Nucleus accumbens (tissue), 56 donors: ENCODE measurements around the gene TYW1B.
"Not testable (repeated sequence)": the region's sequence is repeated elsewhere in the genome, so short reads cannot be mapped to it uniquely, and the experiment has no call there.

ENCODE experiments used
- DNase-seq, 56 donors: peaks; one replicate each; lab custom pipeline; 2025; lab: John Stamatoyannopoulos, UW

Gene TYW1B, protein sequence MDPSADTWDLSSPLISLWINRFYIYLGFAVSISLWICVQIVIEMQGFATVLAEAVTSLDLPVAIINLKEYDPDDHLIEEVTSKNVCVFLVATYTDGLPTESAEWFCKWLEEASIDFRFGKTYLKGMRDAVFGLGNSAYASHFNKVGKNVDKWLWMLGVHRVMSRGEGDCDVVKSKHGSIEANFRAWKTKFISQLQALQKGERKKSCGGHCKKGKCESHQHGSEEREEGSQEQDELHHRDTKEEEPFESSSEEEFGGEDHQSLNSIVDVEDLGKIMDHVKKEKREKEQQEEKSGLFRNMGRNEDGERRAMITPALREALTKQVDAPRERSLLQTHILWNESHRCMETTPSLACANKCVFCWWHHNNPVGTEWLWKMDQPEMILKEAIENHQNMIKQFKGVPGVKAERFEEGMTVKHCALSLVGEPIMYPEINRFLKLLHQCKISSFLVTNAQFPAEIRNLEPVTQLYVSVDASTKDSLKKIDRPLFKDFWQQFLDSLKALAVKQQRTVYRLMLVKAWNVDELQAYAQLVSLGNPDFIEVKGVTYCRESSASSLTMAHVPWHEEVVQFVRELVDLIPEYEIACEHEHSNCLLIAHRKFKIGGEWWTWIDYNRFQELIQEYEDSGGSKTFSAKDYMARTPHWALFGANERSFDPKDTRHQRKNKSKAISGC

GRCh38 chr7:72827839-72828591 lies at the start of gene TYW1B:
Gene TYW1B, minus strand, starts transcription at chr7:72828200. Its CDS starts 125 bp downstream, at chr7:72828075.
- DNase-seq = peak; percentile 72 to 99 (median 97)

DNA sequence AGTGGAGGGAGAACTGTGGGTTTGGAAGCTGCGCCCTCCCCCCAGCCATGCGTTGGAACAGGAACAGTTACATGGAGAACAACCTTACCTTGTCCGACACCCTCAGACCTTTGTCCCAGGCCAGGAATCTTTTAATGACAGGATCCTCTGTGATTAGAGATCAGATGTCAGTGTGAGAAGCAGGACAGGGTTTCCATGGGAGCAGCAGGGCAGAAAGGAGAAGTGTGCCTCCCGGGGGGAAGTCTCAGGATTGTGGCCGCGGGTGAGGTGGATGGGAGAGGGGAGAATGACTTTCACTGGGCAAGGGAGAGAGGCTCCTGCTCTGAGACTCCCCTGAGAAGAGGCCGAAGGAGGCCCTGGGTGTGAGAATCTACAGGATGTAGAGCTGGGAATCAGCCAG lies 39.6 kb upstream of the TYW1B start:
- DNase-seq = not testable (repeated sequence)

DNA sequence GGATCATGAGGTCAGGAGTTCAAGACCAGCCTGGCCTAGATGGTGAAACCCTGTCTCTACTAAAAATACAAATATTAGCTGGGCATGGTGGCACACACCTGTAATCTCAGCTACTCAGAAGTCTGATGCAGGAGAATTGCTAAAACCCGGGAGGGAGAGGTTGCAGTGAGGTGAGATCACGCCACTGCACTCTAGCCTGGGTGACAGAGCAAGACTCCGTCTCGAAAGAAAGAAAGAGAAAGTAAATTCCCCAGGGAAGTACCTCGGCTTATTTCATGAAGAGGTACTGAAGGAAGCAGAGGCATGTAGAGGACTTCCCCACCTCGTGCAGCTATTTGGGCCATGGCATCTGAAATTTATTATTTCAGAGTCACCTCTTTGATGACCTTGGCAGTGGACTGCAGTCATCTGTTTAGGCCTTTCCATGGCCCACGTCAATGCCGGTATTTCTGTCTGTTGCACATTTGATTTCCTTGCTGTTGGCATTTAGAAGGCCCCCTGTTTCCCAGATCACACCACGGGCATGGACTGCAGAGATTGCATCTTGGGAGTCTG lies 30.9 kb upstream of the TYW1B start:
- DNase-seq = not testable (repeated sequence)

GRCh38 chr7:72857925-72858324 lies 29.9 kb upstream of the TYW1B start:
- DNase-seq = not testable (repeated sequence)

DNA sequence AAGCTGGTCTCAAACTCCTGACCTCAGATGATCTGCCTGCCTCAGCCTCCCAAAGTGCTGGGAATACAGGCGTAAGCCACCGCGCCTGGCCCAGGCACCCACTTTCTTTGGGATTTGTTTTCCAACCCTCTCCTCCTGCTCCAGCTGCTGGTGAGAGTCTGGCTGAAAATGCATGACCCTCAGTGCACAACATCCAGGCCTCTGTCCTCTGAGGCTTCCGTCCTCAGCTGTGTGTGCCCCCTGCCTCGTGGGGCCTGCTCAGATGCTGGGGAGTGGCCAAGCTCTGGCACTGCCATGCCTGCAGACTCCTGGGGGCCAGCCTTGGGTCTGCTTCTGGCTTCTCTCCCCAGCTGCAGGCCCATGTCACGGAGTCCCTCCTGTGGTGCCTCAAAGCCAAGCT lies 27.3 kb upstream of the TYW1B start:
- not testable (repeated sequence) for DNase-seq

DNA sequence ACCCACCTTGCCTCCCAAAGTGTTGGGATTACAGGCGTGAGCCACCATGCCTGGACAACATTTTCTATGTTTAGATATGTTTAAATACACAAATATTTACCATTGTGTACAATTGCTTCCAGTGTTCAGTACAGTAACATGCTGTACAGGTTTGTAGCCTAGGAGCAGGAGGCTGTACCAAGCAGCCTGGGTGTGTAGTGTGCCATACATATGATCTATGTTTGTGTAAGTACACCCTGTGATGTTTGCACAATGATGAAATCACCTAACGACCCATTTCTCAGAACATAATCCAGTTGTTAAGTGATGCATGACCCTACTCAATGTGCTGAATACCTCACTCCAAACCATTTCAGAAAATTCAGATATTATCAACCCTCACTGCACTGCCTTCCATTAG lies 24.9 kb upstream of the TYW1B start:
- DNase-seq = not testable (repeated sequence)

DNA sequence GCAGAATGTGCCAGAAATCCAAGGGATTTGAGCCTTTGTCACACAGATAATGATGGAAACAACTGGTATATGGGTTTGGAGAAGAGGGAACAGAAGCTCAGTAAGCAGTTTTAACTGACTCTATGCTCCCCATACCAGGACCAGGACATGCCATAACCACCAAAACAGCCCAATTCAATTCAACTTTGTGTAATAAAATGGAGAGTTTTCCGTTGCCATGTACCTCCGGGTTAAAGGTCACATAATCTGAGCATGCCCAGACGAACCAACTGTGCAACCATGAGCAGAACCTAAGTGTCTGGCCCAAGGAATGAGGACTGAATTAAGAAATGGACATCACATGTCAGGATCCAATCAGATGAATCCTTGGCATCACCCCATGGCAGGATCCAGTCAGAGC lies 22.7 kb upstream of the TYW1B start:
- not testable (repeated sequence) for DNase-seq

DNA sequence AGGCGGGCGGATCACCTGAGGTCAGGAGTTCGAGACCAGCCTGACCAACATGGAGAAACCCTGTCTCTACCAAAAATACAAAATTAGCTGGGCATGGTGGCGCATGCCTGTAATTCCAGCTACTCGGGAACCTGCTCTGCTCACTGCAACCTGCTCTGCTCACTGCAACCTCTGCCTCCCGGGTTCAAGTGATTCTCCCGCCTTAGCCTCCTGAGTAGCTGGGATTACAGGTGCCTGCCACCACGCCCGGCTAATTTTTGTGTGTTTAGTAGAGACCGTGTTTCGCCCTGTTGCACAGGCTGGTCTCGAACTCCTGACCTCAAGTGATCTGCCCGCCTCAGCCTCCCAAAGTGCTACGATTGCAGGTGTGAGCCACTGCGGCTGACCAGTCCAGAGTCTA lies 16.1 kb upstream of the TYW1B start:
- DNase-seq = not testable (repeated sequence)

DNA sequence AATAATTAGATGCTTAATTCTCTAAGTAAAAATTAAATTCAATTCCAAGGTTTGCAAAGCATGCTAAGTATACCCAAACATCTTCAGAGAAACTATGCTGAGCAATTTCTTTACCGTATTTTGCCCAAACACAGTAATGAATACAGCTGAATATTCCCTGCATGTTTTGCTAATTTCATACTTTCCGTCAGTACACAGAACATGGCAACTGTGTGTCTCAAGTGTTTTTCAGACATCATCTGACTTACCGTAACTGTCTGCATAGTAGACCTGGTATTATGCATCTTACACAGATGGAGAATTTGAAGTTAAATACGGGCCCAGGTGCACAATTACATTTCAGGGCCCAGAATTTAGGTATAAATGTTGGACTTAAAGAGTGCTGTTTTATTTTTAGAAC lies 15.2 kb upstream of the TYW1B start:
- not testable (repeated sequence) for DNase-seq

- not testable (repeated sequence) for DNase-seq
These were observed 13.0 kb upstream of the TYW1B start for GRCh38 chr7:72840966-72841511.

- DNase-seq = not testable (repeated sequence)
These were observed 10.3 kb upstream of the TYW1B start for GRCh38 chr7:72838315-72838714.

DNA sequence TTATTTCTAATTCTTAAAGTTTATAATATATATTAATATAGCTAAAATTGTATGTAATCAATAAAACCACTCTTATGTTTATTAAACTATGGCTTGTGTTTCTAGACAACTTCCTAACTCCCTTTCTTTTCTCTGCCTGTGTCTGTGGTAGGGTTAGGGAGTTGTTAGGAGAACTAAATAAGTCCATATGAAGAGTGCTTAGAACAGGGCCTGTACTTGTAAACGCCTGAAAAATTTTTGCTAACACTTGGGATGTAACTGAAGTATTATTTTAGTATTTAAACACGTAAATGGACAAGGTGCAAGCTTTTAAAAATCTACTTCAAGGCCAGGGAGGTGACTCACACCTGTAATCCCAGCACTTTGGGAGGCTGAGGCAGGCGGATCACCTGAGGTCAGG lies 9.3 kb upstream of the TYW1B start:
- not testable (repeated sequence) for DNase-seq

DNA sequence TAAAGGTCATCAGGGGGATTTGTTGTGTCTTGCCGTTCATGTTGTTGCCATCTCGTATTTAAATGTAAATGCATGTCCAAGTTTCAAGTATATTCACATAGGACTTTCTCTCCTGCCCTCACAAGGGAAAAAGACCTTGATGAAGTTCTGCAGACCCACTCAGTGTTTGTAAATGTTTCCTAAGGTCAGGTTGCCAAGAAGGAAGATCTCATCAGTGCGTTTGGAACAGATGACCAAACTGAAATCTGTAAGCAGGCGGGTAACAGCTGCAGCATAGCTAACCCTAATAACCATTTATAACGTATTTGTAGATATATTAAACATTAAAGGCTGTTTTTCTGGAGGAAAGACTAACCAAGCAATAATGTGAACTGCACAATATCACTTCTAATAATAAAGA lies 2.6 kb upstream of the TYW1B start:
- not testable (repeated sequence) for DNase-seq

DNA sequence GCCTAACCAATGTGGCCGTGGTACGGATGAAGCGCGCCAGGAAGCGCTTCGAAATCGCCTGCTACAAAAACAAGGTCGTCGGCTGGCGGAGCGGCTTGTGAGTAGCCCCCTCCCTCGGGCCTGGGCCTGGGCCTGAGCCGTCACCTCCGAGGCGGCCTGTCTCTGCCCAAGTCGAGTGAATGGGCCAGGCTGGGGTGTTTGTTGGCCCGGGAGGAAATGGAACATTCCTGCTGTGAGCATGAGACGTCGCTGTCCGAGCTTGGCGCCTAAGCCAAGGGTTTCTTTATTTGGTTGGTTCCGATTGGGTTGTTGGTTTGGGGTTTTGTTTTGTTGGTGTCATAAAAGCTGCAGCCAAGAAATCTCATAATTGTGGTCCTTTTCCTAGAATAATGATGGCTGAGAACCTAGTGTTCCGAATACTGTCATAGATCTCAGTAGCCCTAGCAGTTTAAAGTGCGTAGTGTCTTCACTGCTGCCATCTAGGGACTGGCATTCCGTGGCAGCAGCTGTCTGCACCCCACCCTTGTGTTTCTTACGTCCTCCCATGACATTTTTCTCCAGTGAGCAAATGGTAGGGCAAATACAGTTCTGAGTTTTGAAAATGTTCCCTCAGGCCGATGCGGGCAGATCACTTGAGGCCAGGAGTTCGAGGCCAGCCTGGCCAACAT lies 1.8 kb upstream of the TYW1B start:
- DNase-seq = peak in 48 of 56 donors; percentile 1 to 76 (median 43)

DNA sequence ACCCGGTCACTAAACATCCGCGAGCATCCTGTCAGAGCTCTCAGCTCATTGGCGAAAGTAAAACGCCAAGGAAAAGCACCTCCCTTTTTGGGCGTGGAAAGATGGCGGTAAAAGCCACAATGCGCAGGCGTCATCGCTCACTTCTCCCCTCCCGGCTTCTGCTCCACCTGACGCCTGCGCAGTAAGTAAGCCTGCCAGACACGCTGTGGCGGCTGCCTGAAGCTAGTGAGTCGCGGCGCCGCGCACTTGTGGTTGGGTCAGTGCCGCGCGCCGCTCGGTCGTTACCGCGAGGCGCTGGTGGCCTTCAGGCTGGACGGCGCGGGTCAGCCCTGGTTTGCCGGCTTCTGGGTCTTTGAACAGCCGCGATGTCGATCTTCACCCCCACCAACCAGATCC lies 1.3 kb upstream of the TYW1B start:
- DNase-seq = peak; percentile 50 to 97 (median 91)

DNA sequence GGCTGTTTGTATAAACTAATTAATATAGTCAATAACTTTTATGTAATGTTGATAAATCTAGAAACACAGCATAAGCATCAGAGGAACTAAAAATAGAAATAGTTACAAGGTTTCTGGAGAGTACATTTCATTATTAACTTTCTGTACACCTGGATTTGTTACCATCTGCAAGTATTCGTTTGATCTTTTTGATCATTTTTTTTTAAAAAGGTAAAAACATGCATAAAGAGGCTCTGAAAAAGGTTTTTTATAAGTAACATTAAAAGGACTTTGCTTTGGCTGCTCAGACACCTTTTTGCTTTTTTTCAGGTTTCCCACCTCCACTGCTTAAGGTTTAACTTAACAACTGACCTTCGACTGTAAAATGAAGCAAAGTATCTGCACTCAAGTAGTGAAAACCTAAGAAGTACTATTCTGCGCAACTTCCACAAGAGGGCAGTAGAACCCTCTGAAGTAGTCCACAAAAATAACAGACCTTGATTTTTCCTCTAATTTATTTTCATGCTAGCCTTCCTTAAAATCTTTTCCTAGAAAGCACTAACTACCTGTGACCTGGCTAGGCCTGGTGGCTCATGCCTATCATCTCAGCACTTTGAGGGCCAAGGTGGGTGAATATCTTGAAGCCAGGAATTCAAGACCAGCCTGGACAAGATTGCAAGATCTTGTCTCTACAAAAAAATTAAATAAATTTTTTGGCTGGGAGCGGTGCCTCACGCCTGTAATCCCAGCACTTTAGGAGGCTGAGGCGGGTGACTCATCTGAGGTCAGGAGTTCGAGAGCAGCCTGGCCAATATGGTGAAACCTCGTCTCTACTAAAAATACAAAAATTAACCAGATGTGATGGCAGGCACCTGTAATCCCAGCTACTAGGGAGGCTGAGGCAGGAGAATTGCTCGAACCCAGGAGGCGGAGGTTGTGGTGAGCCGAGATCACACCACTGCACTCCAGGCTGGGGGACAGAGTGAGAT lies 4.0 kb downstream of the TYW1B start:
- peak in 1 of 56 donors; percentile 0 for DNase-seq

- DNase-seq = not testable (repeated sequence)
These were observed 5.5 kb downstream of the TYW1B start for GRCh38 chr7:72822497-72822896.

DNA sequence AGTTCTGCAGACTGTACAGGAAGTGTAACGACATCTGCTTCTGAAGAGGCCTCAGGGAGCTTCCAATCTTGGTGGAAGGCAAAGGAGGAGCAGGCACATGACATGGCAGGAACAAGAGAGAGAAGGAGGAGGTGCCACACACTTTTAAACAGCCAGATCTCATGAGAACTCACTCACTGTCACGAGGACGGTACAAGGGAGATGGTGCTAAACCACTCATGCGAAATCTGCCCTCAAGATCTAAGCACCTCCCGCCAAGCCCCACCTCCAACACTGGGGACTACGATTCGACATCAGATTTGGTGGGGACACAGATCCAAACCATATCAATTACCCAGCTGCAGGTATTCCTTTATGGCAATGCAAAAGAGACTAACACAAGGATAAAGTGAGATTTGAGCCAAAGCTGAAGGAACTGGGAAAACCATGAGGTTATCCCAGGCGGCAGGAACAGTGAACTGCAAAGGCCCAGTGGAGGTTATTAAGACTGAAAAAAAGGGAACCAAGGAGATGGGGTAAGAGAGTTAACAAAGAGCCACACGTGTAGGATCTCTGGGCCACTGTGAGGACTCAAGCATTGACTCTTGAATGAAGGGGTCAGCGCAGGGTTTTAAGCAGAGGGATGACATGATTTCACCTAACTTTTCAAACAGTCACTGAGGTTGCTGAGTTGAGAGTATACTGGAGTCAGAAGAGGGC lies 9.2 kb downstream of the TYW1B start:
- DNase-seq = not testable (repeated sequence)
